HG03439 (cell line): ENCODE results near the gene NME5.
A peak's percentile ranks its signal among the peaks of the same experiment; 100 is the strongest.
"Not testable (repeated sequence)": the region's sequence is repeated elsewhere in the genome, so short reads cannot be mapped to it uniquely, and the experiment has no call there.

Experiments used
- ATAC-seq: cut with Tn5 transposase; IDR thresholded peaks from one replicate; pipeline ENCODE4 v1.9.1; 2021; ENCODE audit warnings: mild to moderate bottlenecking, moderate library complexity; ENCODE audit not compliant: unreplicated experiment

The NME5 gene, protein sequence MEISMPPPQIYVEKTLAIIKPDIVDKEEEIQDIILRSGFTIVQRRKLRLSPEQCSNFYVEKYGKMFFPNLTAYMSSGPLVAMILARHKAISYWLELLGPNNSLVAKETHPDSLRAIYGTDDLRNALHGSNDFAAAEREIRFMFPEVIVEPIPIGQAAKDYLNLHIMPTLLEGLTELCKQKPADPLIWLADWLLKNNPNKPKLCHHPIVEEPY

DNA sequence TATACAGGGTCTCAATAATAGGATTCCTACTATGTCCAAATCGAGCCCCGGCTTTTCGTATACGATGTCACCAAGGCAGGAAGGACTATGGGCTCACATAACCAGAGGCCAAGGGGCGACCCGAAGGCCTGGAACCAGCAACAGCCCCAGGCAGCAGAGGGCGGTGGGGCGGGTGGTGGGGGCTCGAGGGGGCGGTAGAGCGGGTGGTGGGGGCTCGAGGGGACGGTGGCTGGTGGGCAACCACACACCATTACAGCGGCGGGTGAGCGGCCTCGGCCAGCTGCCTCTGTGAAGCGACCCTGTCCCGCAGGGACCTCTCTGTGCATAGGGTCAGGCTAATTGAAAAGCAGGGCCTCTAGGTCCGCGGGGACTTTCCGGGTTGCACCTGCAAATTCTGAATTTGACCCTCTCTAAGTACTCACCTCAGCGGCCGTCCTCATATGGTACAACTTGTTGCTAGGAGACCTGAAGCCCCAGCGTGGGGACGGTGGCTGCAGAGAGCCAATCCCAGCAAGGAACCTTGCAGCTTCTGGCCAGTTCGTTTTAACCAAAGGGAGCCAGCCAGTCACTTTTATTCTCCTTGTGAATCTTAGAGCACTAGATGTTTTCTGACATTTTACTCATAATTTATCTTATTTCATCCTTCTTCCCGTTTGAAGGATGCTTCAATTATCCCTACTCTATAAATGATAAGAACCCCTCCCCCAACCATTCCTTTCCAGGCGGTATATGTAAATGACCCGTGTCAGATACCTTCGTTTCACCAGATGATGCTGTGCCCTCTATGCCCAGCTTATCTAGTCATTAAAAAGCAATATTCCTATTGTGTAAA is at the start of gene NME5:
NME5 (minus strand) TSS at position 480 of the 832 bp plus-strand sequence. CDS start 648 bp downstream, outside the sequence.
- ATAC-seq: no peak

DNA sequence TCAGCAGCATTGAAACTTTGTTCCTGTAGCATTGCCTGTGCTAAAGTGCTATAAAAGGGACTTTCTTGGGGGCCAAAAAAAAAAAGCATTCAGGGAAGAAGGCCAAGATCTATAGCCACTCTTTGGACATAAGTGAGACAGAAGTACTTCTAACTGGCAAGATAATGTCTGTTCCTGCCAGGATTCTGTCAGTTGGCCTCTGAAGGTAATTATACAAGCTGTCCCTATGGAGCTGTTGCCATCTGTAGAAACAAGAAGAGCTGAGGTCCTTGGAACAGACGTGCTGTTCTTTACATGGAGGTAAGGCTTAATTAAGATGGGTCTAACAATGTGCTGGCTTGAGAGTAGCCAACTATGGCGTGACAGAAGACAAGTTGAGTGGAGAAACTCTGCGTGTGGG is 49.4 kb upstream of the NME5 start:
- ATAC-seq: no peak

DNA sequence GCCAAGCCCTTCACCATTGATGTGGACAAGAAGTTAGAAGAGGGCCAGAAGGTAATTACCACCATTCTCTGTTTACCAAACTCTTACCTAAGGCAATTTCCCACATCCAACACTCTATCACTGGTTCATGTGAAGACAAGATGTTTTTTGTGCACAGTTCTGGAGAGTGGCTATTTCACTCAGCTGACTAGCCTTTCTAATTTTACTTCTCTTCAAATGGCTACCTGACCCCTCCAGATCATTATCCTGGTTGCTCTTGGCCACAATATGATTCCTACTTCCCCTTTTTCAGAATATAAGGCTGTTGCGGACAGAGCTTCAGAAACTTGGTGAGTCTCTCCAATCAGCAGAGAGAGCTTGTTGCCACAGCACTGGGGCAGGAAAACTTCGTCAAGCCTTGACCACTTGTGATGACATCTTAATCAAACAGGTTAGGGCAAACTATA is 46.8 kb upstream of the NME5 start:
- no peak for ATAC-seq

DNA sequence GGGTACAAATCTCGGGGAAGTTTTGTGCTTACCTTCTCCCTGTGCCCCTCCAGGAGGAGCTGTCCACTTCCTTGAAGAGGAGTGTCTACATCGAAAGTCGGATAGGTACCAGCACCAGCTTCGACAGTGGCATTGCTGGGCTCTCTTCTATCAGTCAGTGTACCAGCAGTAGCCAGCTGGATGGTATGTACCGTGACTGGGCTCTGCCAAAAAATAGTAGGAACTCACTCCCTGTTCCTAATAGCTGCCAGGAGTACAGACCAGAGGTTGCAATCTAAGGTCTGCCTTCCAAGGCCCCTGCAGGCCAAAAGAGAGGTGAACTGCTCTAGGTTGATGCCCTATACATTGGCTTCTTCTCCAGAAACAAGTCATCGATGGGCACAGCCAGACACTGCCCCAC is 43.6 kb upstream of the NME5 start:
- no peak for ATAC-seq

DNA sequence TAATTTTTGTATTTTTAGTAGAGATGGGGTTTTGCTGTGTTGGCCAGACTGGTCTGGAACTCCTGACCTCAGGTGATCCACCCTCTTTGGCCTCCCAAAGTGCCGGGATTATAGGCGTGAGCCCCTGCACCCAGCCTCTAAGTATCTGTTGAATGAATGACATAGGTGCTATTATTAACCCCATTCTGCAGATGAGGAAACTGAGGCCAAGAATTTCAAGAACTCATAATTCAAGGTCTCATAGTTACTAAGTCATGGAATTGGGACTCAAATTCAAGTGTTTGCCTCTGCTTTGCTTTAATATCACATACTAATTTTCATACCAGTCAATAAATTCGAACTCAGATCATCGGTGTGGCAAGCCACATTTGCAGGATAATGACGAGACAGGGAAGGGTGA is 41.6 kb upstream of the NME5 start:
- no peak for ATAC-seq

DNA sequence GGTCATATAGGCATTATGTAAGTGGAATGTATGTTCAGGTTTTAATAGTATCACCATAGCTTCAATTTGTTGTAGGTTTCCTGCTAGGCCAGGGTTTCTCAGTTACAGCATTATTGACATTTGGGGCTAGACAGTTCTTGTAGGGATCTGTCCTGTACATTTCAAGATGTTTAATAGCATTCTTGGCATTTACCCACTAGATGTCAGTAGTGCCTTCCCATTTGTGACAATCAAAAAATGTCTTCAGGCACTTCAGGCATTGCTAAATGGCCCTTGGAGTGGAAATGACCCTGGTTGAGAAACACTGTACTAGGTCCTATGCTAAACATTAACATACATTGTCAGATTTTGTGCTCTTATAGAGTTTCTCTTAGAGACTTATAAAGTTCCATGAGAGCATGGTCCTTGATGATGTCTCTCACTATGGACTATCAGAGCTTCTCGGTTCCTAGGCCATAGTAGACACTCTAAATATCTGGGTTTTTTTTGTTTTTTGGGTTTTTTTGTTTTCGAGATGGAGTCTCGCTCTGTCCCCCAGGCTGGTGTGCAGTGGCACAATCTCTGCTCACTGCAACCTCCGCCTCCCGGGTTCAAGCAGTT is 41.1 kb upstream of the NME5 start:
- ATAC-seq: no peak

DNA sequence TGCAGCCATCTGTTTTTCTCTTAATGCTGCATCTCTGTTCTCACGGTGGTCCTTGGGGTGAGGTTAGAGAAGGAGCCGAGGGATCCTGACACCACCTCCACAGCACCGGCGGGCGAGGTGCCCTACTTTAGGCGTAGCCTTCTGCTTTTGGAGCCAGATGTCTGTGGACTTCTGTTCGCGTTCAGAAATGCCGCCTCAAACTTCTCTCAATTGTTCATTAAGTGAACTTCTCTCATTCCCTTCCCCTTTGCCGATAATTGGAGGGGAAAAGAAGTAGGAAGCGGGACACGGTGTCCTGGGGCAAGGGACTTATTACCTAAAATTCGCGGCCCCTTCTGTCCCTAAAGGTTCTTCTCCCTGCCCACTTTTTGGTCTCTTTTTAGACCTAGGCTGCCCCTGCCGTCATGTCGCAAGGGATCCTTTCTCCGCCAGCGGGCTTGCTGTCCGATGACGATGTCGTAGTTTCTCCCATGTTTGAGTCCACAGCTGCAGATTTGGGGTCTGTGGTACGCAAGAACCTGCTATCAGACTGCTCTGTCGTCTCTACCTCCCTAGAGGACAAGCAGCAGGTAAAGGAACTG is 40.1 kb upstream of the NME5 start:
- ATAC-seq: no peak

DNA sequence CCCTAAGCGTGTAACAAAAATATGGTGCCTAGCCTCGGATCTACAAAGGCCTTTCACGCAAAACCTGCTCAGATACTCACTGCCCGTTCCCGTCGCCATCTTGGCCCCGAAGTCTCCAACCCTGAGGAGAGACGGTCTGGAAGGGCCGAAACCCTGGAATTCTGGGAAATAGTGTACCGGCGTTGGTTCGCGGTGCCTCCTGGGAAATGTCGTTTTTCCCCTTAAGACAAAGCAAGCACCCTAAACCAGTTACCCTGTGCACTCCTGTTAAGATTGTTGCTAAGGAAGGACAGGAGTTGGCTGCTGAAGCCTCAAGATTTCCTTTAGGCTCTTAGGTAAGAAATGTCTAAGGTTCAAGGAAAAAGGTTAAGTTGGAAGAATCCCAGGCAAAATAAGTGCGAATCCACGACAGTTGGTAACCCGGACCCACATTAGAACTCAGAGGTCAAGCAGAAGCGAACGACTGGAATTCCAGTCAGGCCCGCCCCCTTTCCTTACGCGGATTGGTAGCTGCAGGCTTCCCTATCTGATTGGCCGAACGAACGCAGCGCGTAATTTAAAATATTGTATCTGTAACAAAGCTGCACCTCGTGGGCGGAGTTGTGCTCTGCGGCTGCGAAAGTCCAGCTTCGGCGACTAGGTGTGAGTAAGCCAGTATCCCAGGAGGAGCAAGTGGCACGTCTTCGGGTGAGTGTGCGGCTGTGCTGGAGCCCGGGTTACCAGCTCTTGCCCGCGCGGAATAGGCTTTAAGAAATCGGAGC is 39.5 kb upstream of the NME5 start, which contains the start of the genes BRD8 and KIF20A:
BRD8 (minus strand) TSS at position 115 of the 761 bp plus-strand sequence; CDS start at position 99, 16 bp downstream.
KIF20A (plus strand) TSS at position 597 of the 761 bp plus-strand sequence. CDS start 569 bp downstream, outside the sequence.
- peak; percentile 81 for ATAC-seq

DNA sequence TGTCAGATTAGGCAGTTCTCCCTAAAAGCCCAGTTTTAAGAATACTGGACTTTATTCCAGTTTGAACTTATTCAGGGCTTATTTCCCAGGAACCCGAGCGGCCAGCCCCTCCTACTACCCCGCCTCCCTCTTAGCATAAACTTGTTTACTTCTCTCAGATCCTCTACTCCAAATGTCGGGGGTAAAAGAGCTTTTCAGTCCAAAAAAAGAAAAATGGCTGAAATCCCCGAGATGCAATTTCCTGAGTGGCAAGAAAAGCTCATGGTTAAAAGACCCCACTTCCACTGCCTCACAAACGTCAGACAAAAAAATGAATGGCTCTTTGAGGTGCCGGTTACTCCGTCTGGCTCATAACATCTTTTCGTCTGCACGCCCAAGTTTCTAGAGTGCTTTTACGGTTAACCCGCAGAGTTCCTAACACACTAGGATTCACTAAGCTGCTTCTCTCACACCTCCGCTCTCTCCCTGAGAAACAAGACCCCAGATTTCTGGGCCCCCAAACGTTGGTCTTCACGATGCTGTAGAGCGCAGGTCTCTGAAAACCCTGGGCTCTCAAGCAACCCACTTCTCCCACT is 38.8 kb upstream of the NME5 start:
- ATAC-seq: peak; percentile 3

DNA sequence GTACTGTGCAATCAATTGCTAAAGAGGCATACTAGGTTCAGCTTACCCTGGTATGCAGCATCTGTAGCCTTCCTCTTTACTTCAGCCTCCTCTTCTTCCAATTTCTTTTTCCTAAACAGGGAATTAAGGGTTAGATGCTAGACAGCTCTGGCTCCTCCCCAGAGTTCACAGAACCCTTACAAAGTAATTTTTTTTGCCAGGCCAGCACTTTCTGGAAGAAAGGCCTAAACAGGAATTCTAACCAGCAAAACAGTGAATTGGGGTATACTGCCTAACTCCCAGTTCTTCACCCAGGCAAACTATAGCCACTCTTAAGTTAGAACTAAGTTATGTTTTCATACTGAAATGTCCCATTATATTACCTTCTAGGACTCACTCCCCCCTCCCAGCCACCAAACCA is 31.1 kb upstream of the NME5 start:
- ATAC-seq: no peak

DNA sequence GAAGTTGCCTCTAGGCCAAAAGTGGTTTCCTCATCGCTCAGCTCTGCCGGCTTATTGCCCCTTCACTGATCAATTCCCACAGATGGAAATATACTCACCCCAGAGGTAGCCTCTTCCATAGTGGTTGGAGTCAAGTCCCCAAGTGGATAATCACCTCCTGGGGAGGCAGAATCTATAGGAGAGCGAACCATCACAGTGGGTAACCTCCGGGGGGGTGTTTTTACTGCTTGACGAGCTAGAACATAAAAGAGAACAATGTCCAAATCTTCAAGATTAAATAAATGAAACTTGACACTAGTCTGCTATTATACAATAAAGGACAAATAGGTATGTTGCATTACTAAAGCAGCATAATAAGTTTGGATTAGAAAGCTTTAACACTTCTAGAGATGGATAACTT is 29.9 kb upstream of the NME5 start:
- ATAC-seq: no peak

DNA sequence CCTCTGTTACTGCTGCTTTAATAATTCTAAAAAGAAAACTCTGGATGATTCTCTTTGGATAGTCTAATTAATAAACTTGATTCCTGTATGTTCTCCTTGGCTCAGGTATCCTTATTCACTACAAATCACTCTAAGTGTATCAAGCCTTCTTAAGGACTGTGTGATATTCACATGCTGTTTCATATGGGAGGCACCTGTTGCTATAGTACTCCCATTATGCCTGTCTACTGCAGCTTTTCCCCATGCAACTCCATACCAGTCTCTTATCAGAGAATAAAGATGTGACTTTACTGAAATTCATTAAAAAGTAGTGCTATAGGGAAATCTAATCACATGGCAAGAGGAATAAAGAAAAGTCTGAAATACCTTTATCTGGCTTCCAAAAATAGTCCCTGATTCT is 24.5 kb upstream of the NME5 start:
- no peak for ATAC-seq

DNA sequence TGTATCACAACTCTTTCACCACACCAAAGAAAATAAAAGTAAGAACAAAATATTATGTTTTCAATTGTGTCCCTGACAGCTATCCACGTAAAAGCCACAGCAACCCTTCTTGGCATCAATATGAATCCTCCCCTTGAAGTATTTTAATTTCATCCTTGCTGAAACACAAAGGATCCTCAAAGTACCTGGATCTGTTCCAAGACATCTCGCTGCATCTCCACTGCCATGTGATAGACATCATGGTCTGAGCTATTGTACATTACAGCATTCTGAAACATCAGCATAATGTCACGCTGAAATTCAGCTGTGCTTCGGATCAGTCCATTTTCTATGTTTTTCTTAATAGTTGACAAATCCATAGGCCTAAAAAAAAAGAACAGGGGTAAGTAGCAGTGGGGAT is 21.5 kb upstream of the NME5 start:
- ATAC-seq: no peak

DNA sequence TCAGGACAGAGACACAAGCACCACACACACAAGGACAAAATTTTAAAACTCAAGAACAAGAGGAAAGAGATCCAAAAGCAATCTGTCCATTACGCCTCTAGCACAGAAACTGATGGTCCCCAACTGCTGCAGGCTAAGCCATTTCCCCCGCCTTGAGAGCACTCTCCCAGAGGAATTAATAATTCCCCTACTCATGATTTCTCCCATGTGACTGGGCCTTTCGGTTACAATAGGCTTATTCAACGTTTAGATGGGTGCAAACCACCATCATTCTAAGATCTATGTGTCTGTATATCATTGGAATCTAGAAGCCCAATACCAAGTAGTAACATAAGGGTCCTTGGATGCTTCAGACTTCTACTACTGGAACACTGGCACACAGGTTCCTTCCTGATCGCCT is 20.4 kb upstream of the NME5 start:
- ATAC-seq: no peak

DNA sequence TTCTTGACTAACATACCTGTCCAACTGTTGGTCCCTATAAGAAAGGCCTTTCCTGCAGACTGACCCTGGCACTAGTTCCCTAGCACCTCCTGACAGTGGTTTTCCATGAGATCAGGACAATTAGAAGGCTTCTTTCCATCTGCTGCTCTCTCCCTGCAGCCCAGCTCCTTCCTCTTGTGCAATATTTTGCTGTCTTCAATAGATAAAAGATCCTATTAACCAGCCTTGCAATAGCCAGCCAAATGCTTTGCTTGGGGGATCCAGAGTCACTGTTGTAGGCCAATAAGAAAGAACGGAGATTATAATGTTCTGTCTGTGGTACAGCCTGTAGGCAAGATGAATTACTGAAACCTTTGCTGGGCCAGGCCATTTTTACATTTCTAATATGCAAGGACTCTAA is 18.4 kb upstream of the NME5 start:
- ATAC-seq: no peak

DNA sequence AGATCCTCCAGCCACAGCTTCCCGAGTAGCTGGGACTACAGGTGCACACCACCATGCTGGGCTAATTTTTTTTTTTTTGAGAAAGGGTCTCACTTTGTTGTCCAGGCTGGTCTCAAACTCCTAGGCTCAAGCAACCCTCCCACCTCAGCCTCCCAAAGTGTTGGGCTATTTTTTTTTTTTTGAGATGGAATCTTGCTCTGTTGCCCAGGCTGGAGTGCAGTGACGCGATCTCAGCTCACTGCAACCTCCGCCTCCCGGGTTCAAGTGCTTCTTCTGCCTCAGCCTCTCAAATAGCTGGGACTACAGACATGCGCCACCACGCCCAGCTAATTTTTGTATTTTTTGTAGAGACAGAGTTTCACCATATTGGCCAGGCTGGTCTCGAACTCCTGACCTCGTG is 16.7 kb upstream of the NME5 start:
- ATAC-seq: not testable (repeated sequence)

DNA sequence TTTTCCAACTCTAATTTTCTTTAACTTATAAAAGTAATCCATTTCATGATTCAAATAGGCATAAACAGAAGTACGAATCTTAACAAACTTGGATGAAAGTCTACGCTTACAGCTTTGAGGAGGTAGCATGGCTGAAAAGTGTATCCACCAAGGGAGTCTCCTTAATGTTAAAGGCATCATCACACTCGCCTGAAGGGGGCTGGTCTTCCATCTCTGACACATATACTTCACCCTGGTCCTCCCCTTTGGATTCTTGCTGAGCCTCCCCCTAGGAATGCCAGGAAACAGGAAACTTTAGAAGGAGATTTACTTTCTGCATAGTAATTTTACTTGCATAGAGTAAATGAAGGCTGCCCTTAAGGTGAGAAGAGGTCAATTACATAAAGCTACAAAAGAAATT is 10.3 kb upstream of the NME5 start:
- no peak for ATAC-seq

DNA sequence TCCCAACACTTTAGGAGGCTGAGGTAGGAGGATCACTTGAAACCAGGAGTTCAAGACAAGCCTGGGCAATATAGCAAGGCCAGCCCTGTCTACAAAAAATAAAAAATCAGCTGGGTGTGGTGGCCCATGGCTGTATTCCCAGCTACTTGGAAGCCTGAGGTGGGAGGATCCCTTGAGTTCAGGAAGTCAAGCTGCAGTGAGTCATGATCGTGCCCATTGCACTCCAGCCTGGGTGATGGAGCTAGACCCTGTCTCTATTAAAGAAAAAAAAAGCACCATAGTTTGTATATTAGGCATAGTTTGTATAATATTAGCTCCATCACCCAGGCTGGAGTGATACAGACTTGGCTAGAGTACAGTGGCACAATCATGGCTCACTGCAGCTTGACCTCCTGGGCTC is 9.6 kb upstream of the NME5 start:
- no peak for ATAC-seq

DNA sequence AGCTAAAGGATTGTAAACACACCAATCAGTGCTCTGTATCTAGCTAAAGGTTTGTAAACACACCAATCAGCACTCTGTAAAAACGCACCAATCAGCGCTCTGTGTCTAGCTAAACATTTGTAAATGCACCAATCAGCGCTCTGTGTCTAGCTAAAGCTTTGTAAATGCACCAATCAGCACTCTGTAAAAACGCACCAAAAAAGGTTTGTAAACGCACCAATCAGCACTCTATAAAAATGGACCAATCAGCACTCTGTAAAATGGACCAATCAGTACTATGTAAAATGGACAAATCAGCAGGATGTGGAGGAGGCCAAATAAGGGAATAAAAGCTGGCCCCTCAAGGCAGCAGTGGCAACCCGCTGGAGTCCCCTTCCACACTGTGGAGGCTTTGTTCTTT is 4.3 kb upstream of the NME5 start:
- not testable (repeated sequence) for ATAC-seq

DNA sequence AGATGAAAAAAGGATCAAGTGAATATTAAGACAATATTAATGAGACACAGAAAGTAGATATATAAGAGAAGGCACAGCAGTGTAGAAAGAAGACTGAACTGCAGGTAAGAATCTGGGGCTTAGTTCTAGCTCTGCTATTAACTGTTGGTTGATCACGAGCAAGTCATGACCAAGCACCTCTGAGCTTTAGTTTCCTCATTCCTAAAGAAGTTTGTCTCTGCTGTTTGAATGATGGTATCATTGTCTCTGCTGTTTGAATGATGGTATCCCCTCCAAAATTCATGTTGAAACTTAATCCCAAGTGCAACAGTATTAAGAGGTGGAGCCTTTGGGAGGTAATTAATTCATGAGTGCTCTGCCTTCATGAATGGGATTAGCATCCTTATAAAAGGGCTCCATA is 2.5 kb upstream of the NME5 start:
- no peak for ATAC-seq
